ENCODE data around the gene FRAS1.
"Not testable (repeated sequence)": the region's sequence is repeated elsewhere in the genome, so short reads cannot be mapped to it uniquely, and the experiment has no call there.

FRAS1 gene

DNA sequence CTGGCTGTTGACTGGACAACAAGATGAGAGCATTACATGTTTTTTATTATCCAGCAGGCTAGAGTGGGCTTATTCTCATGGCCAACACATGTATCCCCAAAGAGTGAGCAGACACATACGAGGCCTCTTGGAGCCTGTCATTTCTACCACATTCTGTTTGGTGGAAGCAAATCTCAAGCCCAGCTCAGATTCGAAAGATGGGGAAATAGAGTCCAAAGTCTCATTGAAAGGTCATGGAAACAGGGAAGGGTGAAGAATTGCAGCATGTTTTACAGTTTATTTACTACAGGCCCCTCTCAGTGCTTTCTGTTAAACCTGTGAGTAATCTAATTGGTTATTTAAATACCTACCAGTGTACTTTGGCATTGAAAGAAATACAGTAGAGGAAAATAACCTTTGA lies 108.6 kb downstream of the FRAS1 start:
- no peak for DNase-seq (ENCODE audit: low spot score)

DNA sequence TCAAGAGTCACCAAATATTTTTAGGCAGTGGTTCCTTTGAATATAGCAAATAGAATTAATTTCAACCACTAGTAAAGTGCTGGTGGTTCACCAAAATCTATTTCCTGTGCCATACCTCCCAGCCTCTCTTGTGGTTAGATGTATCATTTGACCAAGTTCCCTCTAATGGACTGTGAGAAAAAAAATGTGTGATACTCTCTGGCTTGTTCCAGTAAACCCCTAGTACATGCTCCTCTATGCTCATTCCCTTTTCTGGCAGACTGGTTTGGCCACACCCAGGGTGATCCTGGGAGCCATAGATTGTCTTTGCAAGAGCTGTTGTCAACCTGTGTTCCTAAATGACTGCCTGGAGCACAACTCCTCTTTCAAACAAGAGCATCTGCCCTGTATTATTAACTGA lies 109.5 kb downstream of the FRAS1 start:
- no peak for DNase-seq (ENCODE audit: low spot score)

DNA sequence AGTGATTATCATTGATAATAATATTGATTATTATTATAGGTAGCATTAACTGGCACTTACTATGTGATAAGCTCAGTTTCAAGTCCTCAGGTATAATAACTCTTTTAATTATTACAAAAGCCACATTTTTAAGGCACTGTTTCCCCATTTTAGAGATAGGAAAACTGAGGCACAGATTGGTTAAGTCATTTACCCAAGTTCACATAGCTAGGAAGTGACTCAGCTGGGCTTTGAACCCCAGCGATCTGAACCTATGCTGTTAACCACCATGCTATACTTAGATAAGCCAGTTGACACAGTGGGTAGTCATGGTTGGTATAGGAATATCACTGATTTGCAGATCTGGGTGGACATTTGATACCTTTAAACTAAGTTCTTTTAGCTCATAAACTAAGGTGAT lies 110.4 kb downstream of the FRAS1 start:
- DNase-seq (ENCODE audit: low spot score), result no peak

DNA sequence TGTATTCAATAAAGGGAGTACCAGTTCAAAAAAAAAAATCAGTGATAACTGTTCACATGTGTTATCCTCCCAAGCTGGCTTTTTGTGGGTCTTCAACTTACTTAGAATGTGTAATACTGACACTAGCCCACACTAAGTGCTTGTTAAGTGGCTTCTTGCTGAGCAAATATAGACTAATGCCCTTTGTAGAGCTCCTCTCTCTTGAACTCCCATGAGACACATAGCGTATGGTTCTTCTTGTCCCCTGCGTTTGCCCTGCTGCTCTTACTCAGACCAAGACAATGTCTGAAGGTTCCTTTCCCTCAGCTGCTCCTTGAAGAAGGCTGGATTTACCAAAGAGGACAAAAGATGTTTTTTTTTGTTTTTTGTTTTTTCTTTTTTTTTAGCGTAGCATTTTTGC lies 110.9 kb downstream of the FRAS1 start:
- DNase-seq (ENCODE audit: low spot score), result no peak

DNA sequence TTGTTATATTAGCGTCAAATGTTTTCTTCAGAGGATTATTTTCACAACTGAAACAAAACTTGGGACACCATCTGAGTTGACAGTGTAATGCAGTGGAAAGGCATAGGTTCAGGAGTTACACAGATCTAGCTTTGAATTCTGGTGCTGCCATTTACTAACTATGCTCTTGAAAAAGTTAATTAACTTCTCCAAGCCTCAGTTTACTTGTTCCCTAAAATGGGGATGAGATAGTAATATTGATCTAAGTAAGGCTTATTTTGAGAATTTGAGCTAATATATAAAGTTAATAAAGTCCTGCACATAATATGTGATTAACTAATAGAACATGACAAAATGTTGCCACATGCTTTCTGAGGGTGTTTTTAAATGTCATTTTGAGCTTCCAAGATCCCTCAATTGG lies 112.6 kb downstream of the FRAS1 start:
- DNase-seq (ENCODE audit: low spot score), result no peak

DNA sequence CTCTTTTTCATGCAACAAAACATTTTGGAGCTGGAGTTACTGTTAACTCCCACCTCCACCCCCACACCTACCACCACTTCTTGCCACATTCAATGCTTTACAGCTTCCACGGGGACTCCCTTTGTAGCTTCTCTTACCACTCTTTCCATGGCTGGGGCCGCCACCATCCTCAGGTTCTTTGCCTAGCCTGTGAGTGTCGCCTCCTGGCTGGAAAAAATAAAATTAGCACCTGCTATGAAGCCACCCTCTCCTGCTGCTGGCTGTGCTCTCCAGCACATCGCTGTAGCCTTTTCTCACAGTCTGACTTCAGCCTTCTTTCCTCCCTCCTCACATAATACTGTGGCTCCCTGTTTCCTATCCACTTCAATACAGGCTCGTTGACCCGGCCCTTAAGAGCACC lies 114.4 kb downstream of the FRAS1 start:
- DNase-seq (ENCODE audit: low spot score), result no peak

DNA sequence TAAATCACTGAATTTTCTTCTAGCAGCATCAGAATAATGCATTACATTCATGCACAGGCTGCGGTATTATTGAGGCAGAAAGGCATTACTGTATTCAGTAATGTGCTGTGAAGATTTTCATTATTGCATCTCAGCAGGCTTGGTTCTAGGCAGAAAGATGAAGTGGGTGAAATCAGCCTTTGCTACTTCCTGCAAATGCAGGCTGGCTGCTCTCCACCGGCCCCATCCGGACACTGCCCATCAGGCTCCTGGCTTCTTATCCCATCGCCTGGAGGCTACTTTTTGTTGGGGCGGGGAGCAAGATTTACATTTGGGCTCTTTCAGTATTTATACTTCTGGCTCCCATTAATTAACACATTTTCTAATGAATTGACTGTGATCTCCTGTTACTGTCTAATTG lies 117.8 kb downstream of the FRAS1 start:
- DNase-seq (ENCODE audit: low spot score), result no peak

DNA sequence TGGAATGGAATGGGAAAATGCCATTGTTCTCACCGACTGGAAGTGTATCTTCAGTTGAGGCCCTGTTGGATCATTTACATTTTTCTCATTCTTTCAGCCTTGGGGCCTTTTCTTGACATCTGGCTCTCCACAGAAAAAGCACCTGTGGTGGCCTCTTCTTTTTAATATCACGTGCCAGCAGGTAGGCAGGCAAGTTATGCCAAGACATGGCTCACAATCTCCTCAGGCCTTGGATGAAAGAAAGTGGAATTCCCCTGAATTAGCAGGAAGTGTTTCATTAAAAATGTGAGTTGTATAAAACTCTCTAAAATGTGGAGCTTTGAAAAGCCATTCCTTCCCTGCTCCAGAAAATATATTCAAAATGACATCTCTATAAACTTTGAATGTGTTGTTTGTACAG lies 122.1 kb downstream of the FRAS1 start:
- no peak for DNase-seq (ENCODE audit: low spot score)

DNA sequence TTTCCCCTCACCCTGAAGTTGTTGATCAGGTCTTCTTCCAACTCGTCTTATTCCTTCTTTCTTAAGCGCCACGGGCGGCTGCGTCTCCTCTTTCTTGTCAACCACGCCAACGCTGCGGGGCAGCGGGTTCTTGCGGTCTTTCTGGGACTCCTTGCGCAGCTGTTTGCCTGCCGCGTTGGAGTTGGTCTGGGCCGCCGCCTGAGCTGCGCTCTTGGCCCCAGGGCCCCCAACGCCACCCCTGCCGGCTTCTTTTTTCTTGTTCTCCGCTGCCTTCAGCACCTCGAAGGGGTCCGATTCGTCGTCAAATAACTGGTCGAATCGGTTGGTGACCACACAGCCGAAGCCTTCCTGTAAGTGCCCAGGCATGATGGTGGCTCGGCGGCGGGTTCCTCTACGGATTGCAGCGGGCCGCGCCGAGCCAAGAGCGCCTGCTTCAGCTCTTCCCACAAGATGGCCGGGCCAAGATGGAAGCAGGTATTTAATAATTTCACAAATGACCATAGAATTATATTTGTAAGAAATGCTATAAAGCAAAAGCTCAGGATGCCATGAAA lies 124.6 kb downstream of the FRAS1 start:
- not testable (repeated sequence) for DNase-seq (ENCODE audit: low spot score)

DNA sequence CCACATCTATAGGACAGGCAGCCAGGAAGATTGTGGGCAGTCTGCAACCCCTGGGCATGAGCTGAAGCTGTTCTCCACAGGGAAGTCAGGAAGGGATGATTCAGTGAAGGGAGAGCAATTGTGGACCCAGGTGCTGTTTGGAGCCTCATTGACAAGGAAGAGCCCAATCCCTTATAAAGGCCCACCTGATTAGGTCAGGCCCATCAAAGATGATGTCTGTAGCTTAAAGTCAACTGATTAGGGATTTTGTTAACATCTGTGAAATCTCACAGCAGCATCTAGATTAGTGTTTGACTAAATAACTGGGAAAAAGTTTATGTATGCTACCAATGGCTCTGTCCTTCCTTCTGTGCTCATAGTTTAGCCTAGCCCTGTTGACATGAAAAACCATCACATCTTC lies 127.5 kb downstream of the FRAS1 start:
- DNase-seq (ENCODE audit: low spot score), result no peak

DNA sequence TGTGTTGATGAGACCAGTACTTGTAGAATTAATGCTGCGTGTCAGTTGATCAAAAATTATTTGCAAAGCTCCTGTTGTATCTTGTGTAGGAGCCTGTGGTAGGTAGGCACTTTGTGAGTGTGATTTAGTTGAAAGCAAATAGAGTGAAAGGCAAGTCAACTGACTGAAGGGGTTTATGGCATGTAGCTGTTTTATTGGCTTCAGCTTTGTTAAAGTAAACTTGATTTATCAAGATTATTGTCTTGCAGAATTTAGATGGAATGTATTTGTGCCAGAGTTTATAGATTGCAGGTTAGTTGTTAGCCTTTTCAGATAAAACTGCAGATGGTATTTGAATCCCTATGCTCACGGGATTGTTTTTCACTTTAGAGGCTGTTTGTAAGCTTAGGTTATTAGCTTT lies 128.0 kb downstream of the FRAS1 start:
- no peak for DNase-seq (ENCODE audit: low spot score)

DNA sequence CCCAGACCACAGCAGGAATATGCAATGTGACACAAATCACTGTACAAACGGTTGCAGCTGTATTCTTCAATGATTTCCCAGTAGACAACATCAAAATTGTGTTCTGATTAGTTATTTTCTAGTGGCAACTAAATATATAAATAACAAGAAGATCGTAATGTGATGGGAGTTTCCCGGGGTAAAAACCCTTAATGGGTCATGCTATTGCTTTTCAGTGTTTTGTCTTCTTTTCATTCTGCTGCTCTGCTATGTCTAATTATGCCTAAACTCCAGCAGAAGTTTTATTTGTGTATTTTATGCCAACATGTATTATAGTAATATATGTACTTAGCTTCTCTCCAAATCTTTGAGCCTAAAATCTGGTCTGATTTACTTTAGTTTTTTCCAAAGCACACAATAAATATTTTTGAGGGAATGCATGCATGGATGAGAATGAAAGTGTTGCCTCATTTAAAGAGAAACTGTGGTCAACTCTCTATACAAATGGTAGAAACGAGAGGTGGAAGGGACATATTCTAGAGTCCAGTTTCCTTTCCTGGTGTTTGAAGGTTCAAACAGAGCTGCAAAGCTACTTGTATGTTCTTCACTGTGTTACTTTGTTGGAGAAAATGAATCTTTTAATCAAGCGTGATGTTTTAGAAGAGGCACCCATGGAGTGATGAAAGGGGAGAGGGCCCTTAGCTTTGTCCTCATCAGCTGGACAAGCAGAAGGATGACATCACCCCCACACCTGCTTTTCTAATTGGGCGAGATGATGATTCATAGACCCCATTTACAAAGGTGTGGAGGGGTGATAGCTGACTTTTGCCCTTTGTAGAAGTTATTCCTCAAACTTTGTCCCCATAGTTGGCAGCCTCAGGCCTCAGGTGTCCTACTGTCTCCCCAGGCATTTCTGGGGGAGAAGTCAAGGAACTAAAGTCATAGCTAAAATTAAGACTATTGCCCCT lies 129.7 kb downstream of the FRAS1 start:
- no peak for DNase-seq (ENCODE audit: low spot score)

DNA sequence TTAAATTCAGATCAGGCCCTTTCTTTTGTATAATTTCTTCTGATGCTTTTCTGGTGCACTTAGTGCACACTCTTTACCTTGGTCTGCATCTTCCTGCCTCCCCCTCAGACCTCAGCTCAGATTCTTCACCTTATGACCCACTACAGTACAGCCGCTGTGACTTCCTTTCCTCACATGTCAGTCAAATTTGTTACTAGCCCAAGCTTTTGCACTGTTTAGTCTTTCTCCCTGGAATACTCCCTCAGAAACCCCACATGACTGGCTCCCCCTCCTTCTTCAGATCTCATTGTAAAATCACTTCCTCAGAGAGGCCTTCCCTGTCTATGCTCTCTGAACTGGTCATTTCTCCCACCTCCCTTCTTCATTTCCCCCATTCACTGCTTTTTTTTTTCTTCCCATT lies 132.9 kb downstream of the FRAS1 start:
- no peak for DNase-seq (ENCODE audit: low spot score)

DNA sequence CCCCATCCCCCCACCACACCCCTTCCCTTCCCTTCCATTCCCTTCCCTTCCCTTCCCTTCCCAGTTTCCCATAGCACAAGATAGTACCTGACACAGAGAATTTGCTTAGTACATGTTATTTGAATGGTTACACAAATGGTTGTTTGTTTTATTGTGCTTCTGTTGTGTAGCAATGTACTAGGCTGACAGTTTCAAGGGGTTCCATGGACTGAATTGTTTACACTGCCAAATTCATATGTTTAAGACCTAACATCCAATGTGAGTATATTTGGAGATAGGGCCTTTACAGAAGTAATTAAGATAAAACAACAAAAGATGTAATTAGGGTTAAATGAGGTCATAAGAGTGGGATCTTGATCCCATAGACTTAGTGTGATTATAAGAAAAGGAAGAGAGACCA lies 133.5 kb downstream of the FRAS1 start:
- no peak for DNase-seq (ENCODE audit: low spot score)

DNA sequence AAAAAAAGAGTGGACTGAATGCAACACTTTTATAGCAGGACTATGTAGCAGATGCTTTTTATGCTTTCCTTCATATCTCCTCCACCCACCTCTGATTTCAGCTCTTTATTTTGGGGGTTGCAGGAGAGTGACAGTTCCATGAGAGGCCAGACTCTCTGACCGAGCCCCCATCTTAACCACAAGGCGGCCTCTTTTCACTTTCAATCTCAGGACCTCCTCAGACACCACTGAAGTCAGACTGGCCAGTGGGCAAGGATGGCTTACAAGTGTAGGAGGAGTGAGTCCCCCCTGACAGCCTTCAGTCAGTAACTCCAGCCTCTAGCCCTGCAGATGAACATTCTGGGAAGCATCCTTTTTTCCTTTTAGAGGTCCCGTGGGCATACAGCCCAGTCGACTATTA lies 140.8 kb downstream of the FRAS1 start:
- no peak for DNase-seq (ENCODE audit: low spot score)

DNA sequence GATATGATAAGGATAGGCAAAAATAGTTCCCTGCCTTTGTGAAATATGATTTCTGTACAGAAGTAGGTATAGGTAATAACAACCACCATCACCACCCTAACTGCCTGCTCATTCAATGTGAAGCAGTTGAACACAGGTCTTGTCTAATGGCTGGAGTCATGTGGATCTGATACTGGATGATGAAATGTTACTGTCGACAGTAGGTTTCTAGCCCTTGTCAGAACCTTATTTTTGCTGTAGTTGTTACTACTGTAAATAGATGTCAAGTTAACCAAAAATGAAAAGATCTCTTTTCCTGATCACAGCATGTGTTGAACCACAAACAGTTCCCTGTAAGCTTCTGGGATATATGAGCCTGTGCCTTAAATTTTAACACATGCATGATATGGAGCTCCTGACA lies 142.9 kb downstream of the FRAS1 start:
- no peak for DNase-seq (ENCODE audit: low spot score)

DNA sequence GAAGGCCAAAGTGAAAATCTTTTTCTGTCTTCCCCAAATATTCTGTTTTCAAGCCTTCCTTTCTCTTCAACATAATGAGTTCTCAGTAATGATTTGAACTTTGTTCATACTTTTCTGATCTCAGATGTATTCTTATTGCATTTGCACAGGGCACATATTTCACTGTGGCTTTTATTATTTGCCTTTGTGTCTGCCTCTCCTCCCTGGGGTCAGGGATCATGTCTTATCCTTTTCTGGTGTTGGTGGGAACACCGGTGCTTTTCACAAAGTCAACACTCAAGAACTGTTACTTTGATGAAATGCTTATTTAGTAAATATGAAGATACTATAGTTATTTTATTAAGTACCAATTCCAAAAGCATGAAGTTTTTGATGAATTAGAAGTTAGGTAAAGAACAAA lies 143.8 kb downstream of the FRAS1 start:
- no peak for DNase-seq (ENCODE audit: low spot score)

DNA sequence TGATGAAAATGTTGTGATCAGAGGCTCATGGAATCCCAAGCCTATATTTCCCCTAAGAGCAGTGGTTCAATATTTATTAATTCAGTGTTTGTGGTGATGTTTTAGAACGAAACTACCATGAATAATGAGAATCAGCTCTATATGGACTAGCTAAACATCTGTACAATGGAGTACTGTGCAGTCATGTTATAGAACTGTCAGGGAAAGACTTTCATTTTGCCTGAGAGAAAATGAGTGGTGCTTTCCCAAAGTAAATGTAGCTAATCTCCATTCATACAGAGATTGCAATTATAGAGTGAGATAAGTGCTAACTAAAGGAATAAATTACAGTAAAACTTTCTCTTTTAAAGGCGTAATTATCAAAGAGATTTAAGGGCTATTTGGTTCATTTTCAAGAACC lies 147.1 kb downstream of the FRAS1 start:
- DNase-seq (ENCODE audit: low spot score), result no peak

DNA sequence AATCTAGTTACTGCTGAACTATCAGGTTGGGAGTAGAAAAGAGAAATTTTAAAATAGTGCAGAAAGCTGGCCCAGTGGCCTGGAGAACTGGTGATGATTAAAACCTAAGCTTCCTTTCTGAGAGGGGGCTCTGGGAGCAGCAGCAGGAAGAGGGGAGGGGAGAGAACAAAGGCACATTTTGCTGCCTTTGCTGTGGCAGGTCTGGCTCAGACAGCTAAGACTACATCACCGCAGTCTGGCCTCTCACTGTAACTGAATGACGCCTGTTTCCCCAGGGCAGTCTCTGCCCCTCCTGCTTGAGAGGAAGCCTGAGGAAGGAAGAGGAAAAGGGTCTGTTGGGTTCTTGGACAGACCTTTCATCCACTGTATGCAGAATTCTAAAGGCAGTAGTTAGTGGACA lies 148.5 kb downstream of the FRAS1 start:
- no peak for DNase-seq (ENCODE audit: low spot score)

DNA sequence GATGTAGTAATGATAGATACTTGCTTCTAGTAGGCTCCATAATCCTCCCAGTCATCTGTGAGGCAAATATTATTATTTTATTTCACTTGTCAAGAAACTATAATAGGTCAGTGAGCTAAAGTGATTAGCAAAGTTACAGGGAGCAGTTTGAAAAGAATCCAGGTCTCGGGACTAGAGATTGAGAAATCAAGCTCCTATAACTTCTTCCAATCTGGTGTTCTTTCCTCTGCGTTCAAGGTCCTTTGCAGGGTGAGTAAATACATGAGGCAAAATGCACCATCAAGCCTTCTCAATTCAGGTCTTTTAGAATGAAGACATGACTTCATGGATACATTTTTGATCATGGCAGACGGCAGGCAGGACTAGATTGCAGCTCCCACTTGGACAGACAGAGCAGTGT lies 150.4 kb downstream of the FRAS1 start:
- DNase-seq (ENCODE audit: low spot score), result no peak

DNA sequence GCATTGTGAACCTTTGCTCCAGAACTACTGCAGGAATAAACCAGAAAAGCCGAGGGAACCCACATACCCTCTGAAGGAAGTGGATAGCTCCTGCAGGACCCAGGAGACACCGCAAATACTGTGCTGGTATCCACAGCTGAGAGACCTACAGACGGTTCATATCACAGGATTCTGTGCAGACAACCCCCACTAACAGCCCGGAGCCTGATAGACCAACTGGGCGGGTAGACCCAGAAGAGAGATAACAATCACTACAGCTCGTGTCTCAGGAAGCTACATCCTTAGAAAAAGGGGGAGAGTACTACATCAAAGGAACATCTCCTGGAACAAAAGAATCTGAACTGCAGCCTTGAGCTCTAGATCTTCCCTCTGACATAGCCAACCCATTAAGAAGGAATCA lies 150.8 kb downstream of the FRAS1 start:
- DNase-seq (ENCODE audit: low spot score), result no peak

DNA sequence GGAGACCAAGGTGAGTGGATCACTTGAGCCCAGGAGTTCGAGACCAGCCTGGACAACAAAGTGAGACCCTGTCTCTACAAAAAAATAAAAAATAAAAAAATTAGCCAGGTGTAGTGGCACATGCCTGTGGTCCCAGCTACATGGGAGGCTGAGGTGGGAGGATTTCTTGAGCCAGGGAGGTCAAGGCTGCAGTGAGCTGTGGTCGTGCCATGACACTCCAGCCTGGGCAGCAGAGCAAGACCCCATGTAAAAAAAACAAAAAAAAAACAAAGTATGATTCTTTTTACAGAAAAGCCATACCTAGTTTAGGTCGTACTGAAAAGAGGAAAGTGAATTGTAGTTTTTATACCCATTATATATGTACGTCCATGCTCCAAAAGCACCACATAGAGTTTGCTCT lies 151.8 kb downstream of the FRAS1 start:
- not testable (repeated sequence) for DNase-seq (ENCODE audit: low spot score)

DNA sequence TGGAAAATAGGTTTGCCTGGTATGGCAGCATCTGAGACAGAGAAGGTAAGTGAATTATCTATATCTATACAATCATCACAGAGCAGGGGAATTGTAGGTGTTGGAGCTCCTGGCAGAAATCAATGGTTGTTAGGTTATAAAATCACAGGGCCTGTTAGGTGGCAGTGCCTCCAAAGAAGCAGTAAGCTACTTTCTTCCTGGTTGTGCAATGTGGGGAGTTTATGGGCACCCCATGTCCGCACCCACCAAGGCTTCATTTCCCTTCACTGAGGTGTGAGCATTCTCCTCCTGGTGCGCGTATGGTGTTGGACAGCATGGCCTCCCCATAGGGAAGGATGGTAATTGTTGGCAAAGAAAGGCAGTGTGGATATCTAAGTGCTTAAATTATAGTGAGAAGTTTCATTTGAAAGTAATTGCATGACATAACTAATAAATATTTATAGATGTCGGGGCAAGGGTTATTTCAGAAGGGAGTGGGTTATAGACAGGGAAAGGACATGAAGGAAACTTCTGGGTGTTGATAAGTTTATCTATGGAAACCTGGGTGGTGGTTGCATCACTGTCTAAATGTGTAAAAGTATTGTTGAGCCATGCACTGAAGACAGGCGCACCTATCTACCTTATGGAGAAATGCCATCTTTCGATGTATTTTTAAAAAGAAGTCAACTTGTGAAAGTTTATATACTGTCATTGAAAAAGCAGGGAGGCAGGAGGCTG lies 153.7 kb downstream of the FRAS1 start:
- no peak for DNase-seq (ENCODE audit: low spot score)

Measured in NAMALWA (cell line).